OCI-LY7 (cell line): ENCODE data around the gene ZNF746.

Experiments used
- EZH2phosphoT487 ChIP-seq: fragments of 200-600 bp; sonication (generic); IDR thresholded peaks from 2 replicates; pipeline ENCODE4 v1.6.1; 2018; ENCODE audit warnings: low read depth, borderline replicate concordance, mild to moderate bottlenecking, mixed run types, antibody characterized with exemption, low read length, moderate library complexity, mixed read lengths
- TF ChIP-seq, protein P1 (sequence below): fragments of 200-600 bp; sonication (generic); conservative IDR thresholded peaks from 2 replicates; pipeline ENCODE4 v1.5.1; 2014; ENCODE audit warnings: mild to moderate bottlenecking, antibody characterized with exemption, low read length, moderate library complexity, mixed read lengths

GRCh38 chr7:149457766-149458165, 39.8 kb downstream of the ZNF746 start:
- TF ChIP-seq EZH2phosphoT487, result no peak
- TF ChIP-seq, protein P1, sequence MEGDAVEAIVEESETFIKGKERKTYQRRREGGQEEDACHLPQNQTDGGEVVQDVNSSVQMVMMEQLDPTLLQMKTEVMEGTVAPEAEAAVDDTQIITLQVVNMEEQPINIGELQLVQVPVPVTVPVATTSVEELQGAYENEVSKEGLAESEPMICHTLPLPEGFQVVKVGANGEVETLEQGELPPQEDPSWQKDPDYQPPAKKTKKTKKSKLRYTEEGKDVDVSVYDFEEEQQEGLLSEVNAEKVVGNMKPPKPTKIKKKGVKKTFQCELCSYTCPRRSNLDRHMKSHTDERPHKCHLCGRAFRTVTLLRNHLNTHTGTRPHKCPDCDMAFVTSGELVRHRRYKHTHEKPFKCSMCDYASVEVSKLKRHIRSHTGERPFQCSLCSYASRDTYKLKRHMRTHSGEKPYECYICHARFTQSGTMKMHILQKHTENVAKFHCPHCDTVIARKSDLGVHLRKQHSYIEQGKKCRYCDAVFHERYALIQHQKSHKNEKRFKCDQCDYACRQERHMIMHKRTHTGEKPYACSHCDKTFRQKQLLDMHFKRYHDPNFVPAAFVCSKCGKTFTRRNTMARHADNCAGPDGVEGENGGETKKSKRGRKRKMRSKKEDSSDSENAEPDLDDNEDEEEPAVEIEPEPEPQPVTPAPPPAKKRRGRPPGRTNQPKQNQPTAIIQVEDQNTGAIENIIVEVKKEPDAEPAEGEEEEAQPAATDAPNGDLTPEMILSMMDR, result no peak
